Sigmoid colon (tissue), 7 donors: Measurements from ENCODE around the gene NTM. TPM values are rescaled to one million over a fixed set of nuclear protein-coding genes. Genes with fewer than 3 reads are reported as not detected.

Source experiments
- DNase-seq: peaks from one replicate; pipeline ENCODE4 v3.0.0-alpha.2; 2019
- H3K27ac ChIP-seq, 4 donors: fragments of 200-600 bp; sonication (generic); one replicate each; pipeline ENCODE4 v1.5.1; 2016 to 2019; ENCODE audit warnings: mild to moderate bottlenecking in 1 of 4
- H3K27me3 ChIP-seq, 3 donors: fragments of 200-600 bp; sonication (generic); one replicate each; pipeline ENCODE4 v1.5.1; 2019; ENCODE audit warnings: mild to moderate bottlenecking in 1 of 3
- H3K36me3 ChIP-seq, 4 donors: fragments of 200-600 bp; sonication (generic); one replicate each; pipeline ENCODE4 v1.5.1; 2016 to 2019
- H3K4me1 ChIP-seq, 4 donors: fragments of 200-600 bp; sonication (generic); one replicate each; pipeline ENCODE4 v1.5.1; 2017 to 2019
- H3K4me3 ChIP-seq, 4 donors: fragments of 200-600 bp; sonication (generic); one replicate each; pipeline ENCODE4 v1.5.1; 2017 to 2019; ENCODE audit warnings: mild to moderate bottlenecking in 2 of 4, moderate library complexity in 1 of 4
- H3K9me3 ChIP-seq, 4 donors: fragments of 200-600 bp in 3 of 4; sonication (generic) in 3 of 4; one replicate each; pipeline versions ENCODE4 v1.5.1 to v1.6.1; 2013 to 2019
- EP300 ChIP-seq, 4 donors: sonication (generic); formaldehyde crosslinking; IDR thresholded peaks; one replicate each; pipeline ENCODE4 v1.6.1; 2017; ENCODE audit warnings: antibody characterized with exemption in 4 of 4
- POLR2A ChIP-seq, 2 donors: fragments of 450-650 bp; IDR thresholded peaks; one replicate each; pipeline ENCODE4 v1.6.1; 2016; ENCODE audit warnings: antibody characterized with exemption in 2 of 2, mild to moderate bottlenecking in 2 of 2, moderate library complexity in 2 of 2
- POLR2AphosphoS5 ChIP-seq, 4 donors: sonication (generic); formaldehyde crosslinking; IDR thresholded peaks; one replicate each; pipeline ENCODE4 v1.6.1; 2017; ENCODE audit warnings: antibody characterized with exemption in 4 of 4
- WGBS, 2 donors: extraction: QIAGEN DNeasy Blood & Tissue Kit; methylation state at CpG; one replicate each; pipeline ENCODE4 v1.1.7; 2013; 5-methylcytosine and 5-hydroxymethylcytosine counted together
- intact Hi-C: fragments of 100-400 bp; cut with DNase I; formaldehyde crosslinking; loops from one replicate; pipeline ENCODE4 v1.15.1; 2023
- polyA plus RNA-seq, 3 donors: library from polyadenylated mRNA; stranded (reverse); fragments of 200-250 nt; gene quantifications; one replicate each; pipeline ENCODE4 v1.2.3, GENCODE V29; 2013
- total RNA-seq, 4 donors: library from RNA; depleted of rRNA; stranded (reverse); fragments of >200 nt; gene quantifications; one replicate each; pipeline ENCODE4 v1.1.0, GENCODE V29; 2016
- TF ChIP-seq, protein P1 (sequence below), 4 experiments: fragments of 450-650 bp in 3 of 4; fragments of 200-600 bp in 1 of 4; IDR thresholded peaks; one replicate each; pipeline ENCODE4 v1.5.1; 2016 to 2019; ENCODE audit warnings: antibody characterized with exemption in 4 of 4, mild to moderate bottlenecking in 3 of 4, moderate library complexity in 2 of 4
- donor health status: healthy with polysubstance abuse.
- donor health status: Bipolar disorder and iron deficiency.
- donor health status: healthy.

The NTM gene
- total and polyA plus RNA-seq, 7 donors, result 0.96 to 18.3 (median 6.4) TPM; not detected in 1

DNA sequence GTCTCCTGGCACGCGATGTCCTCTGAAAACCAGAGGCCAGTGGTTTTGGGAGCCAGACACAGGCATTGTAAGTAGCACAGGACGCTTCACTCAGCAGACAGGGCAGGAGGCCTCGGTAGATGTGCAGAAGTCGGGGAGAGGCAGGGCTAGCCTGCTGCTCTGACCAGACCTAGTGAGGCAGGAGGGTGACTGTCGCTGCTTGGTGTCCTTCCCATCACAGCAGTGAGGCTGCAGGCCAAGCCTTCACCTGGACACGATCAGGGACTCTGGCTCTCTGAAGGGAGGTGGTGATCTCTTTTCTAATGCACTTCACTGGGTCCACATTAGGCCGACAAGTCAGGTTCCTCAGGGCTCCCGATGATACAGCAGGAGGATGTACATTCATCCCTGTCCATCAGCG, 583.7 kb downstream of the NTM start:
- Histone ChIP-seq H3K27me3 (no peaks in the 10 kb centered on the region), H3K36me3 (no peaks in the 10 kb centered on the region), H3K4me3 (no peak overlapping the region), H3K4me1 (peaks cover 0 to 5% (median 0%) of the 10 kb centered on the region in 4 donors), H3K27ac (no peak overlapping the region), H3K9me3 (no peaks in the 10 kb centered on the region)
- 82 to 87% methylated on average over 10 of the region's 10 CpGs for WGBS, 2 donors
- DNase-seq, result no peak
- intact Hi-C loops, result no loop called here
- no peak for TF ChIP-seq POLR2AphosphoS5 (IDR thresholded peaks at IDR 0.05)
- TF ChIP-seq, protein P1, sequence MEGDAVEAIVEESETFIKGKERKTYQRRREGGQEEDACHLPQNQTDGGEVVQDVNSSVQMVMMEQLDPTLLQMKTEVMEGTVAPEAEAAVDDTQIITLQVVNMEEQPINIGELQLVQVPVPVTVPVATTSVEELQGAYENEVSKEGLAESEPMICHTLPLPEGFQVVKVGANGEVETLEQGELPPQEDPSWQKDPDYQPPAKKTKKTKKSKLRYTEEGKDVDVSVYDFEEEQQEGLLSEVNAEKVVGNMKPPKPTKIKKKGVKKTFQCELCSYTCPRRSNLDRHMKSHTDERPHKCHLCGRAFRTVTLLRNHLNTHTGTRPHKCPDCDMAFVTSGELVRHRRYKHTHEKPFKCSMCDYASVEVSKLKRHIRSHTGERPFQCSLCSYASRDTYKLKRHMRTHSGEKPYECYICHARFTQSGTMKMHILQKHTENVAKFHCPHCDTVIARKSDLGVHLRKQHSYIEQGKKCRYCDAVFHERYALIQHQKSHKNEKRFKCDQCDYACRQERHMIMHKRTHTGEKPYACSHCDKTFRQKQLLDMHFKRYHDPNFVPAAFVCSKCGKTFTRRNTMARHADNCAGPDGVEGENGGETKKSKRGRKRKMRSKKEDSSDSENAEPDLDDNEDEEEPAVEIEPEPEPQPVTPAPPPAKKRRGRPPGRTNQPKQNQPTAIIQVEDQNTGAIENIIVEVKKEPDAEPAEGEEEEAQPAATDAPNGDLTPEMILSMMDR (IDR thresholded peaks at IDR 0.05), result no peak

DNA sequence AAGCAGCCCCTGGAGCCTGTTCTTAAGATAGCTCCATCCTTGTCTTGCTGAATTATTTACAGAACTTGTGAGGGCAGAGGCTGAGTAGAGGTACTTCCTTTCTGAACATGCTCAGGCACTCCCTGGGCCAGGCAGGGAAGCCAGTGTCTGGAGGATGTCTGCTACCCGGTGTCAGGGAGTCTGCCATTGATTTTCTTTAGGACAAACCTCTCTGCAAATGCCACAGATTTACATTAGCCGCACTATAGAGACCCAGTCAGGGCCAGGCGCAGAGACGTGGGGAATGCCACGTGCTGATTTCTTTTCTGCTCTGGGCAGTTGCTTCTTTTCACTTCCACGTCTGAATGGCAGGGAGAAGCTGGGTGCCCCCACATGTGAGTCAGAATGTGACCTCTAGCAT, 585.5 kb downstream of the NTM start:
- TF ChIP-seq POLR2AphosphoS5 (IDR thresholded peaks at IDR 0.05) (no peak), EP300 (IDR thresholded peaks at IDR 0.05) (no peak), POLR2A (IDR thresholded peaks at IDR 0.05) (no peak)
- TF ChIP-seq, protein P1 (IDR thresholded peaks at IDR 0.05), result no peak
- 57% methylated on average over 6 of the region's 6 CpGs for WGBS, 2 donors
- DNase-seq, result no peak
- Histone ChIP-seq H3K36me3 (no peaks in the 10 kb centered on the region), H3K27me3 (no peaks in the 10 kb centered on the region), H3K9me3 (no peaks in the 10 kb centered on the region), H3K4me1 (peaks cover 0 to 5% (median 0%) of the 10 kb centered on the region in 4 donors), H3K27ac (no peak overlapping the region), H3K4me3 (no peak overlapping the region)
- intact Hi-C loops, result no loop called here

DNA sequence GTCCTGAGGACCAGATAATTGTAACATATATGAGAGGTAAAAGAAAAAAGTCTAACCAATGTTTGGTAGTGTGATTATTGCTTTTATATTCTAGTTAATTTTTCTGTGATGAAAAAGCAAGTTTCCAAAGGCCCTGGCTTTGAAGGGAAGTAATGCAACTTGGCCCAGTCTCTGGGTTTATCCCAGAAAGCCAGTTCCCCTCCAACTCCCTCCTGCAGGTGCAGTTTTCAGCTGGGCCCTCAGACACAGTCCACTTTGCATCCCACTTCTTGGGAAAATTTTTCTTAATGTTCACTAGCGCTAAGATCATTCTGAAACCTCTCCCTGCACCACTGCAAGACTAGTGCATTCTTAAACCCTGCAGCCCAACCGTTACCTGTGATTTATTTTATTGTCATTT, 586.8 kb downstream of the NTM start:
- 55 to 77% methylated on average over 2 of the region's 2 CpGs for WGBS, 2 donors
- no peaks in the 10 kb centered on the region for H3K27me3 ChIP-seq
- peaks cover 0 to 5% (median 0%) of the 10 kb centered on the region in 4 donors for H3K4me1 ChIP-seq
- intact Hi-C loops, result no loop called here
- no peak for TF ChIP-seq EP300 (IDR thresholded peaks at IDR 0.05)
- no peak for TF ChIP-seq POLR2AphosphoS5 (IDR thresholded peaks at IDR 0.05)
- TF ChIP-seq, protein P1 (IDR thresholded peaks at IDR 0.05), result no peak
- TF ChIP-seq POLR2A (IDR thresholded peaks at IDR 0.05), result no peak
- no peaks in the 10 kb centered on the region for H3K9me3 ChIP-seq
- H3K4me3 ChIP-seq, result no peak overlapping the region
- DNase-seq, result no peak
- H3K27ac ChIP-seq, result no peak overlapping the region
- no peaks in the 10 kb centered on the region for H3K36me3 ChIP-seq

DNA sequence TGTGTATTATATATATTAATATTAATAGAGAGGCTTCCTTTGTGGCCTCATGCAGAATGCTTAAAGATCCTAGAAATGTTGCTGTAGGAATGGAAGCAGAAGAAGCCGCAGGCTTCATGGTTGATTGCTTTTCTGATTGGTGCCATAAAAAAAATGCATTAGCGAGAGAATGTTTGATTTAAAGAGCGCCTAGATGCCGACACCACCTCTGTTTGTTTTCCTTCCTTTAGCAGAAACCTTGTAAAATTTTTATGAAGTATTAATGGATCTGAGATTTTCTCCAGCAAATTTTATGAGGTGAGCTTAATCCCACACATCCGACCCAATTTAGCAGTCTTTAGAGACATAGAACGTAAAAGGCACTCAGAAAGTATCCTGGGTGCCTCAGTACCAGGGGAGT, 587.5 kb downstream of the NTM start:
- Histone ChIP-seq H3K27me3 (no peaks in the 10 kb centered on the region), H3K4me1 (peaks cover 0 to 5% (median 0%) of the 10 kb centered on the region in 4 donors), H3K9me3 (no peaks in the 10 kb centered on the region), H3K4me3 (no peak overlapping the region), H3K27ac (no peak overlapping the region), H3K36me3 (no peaks in the 10 kb centered on the region)
- TF ChIP-seq, protein P1 (IDR thresholded peaks at IDR 0.05), result no peak
- TF ChIP-seq POLR2A (IDR thresholded peaks at IDR 0.05) (no peak), POLR2AphosphoS5 (IDR thresholded peaks at IDR 0.05) (no peak), EP300 (IDR thresholded peaks at IDR 0.05) (no peak)
- DNase-seq, result no peak
- WGBS, 2 donors, result 25 to 70% methylated on average over 6 of the region's 6 CpGs
- intact Hi-C loops, result no loop called here

DNA sequence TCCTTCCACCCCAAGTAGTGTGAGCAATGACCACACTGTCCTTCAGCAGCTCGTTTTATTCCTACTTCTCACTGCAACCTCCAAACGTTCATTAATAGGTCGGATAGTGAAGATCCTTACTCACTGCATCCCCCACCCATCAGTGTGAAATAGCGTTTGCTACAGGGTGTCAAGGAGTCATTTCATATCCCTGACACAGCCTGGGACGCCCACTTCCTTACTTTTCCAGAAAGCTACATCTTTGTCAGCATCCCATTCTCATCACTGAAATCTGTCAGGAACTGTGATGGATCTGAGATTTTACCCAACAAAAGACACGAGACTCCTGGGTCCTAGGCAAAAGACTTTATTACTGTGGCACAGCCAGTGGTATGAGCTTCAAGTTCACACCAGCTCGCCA, 592.4 kb downstream of the NTM start:
- Histone ChIP-seq H3K4me1 (no peaks in the 10 kb centered on the region), H3K9me3 (no peaks in the 10 kb centered on the region), H3K27me3 (no peaks in the 10 kb centered on the region), H3K4me3 (no peak overlapping the region), H3K27ac (no peak overlapping the region), H3K36me3 (no peaks in the 10 kb centered on the region)
- intact Hi-C loops, result no loop called here
- DNase-seq, result no peak
- TF ChIP-seq POLR2AphosphoS5 (IDR thresholded peaks at IDR 0.05) (no peak), EP300 (IDR thresholded peaks at IDR 0.05) (no peak), POLR2A (IDR thresholded peaks at IDR 0.05) (no peak)
- TF ChIP-seq, protein P1 (IDR thresholded peaks at IDR 0.05), result no peak
- 70 to 83% methylated on average over 7 of the region's 7 CpGs for WGBS, 2 donors
